Fibroblast of lung (primary cell): ENCODE measurements around the gene MGAT4C.

Experiments used
- EZH2 ChIP-seq: IDR thresholded peaks from 2 replicates; pipeline ENCODE4 v1.5.1; 2012; ENCODE audit warnings: low read length, control low read depth, mild to moderate bottlenecking; ENCODE audit errors: missing control alignments
- TF ChIP-seq, protein P1 (sequence below), 2 donors: IDR thresholded peaks in 1 of 2; conservative IDR thresholded peaks in 1 of 2; 1 replicate in 1 of 2; 2 replicates in 1 of 2; pipeline ENCODE4 v1.5.1; 2011 to 2012; ENCODE audit warnings: low read length in 2 of 2, control low read depth in 1 of 2, inconsistent platforms in 1 of 2, low read depth in 1 of 2, mild to moderate bottlenecking in 1 of 2

DNA sequence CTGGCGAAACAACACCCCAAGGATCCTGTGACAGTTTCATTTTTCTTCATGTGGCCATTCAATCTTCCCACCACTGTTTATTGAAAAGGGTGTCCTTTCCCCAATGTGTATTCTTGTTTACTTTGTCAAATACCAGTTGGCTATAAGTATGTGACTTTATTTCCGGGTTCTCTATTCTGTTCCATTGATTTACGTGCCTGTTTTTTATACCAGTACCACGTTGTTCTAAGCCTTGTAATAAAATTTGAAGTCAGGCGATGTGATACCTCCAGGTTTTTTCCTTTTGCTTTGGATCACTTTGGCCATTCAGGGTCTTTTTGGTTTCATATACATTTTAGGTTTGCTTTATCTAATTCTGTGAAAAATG lies 9.1 kb upstream of the MGAT4C start:
- TF ChIP-seq, protein P1, sequence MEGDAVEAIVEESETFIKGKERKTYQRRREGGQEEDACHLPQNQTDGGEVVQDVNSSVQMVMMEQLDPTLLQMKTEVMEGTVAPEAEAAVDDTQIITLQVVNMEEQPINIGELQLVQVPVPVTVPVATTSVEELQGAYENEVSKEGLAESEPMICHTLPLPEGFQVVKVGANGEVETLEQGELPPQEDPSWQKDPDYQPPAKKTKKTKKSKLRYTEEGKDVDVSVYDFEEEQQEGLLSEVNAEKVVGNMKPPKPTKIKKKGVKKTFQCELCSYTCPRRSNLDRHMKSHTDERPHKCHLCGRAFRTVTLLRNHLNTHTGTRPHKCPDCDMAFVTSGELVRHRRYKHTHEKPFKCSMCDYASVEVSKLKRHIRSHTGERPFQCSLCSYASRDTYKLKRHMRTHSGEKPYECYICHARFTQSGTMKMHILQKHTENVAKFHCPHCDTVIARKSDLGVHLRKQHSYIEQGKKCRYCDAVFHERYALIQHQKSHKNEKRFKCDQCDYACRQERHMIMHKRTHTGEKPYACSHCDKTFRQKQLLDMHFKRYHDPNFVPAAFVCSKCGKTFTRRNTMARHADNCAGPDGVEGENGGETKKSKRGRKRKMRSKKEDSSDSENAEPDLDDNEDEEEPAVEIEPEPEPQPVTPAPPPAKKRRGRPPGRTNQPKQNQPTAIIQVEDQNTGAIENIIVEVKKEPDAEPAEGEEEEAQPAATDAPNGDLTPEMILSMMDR (conservative IDR thresholded peaks at IDR 0.05 in 1 of 2, IDR thresholded peaks at IDR 0.05 in 1 of 2; ENCODE audit: low read depth in 1 of 2, low read length in 2 of 2), result no peak
- TF ChIP-seq EZH2, result no peak
